SK-N-SH treated with all-trans-retinoic acid at 6 μM for 48 hours (cell line): ENCODE results near the gene TBC1D2B.

Source experiments
- ATAC-seq: fragments of 200-7000 bp; cut with Tn5 transposase; 3 replicates; pipeline ENCODE4 v1.9.1; 2020; ENCODE audit warnings: mild to moderate bottlenecking, moderate library complexity
- ARNTL ChIP-seq: fragments of 450-650 bp; formaldehyde crosslinking; IDR thresholded peaks from 2 replicates; pipeline ENCODE4 v1.5.0; 2020; ENCODE audit warnings: low read depth, mild to moderate bottlenecking, moderate library complexity, borderline replicate concordance
- CSDC2 ChIP-seq: fragments of 250-450 bp; sonication (Bioruptor Pico); IDR thresholded peaks from 2 replicates; pipeline ENCODE4 v1.5.0; 2020; ENCODE audit warnings: mild to moderate bottlenecking, moderate library complexity
- ESRRG ChIP-seq: fragments of 250-450 bp; sonication (Bioruptor Pico); IDR thresholded peaks from 2 replicates; pipeline ENCODE4 v1.6.1; 2021; ENCODE audit warnings: mild to moderate bottlenecking
- GLIS3 ChIP-seq: fragments of 250-450 bp; sonication (Bioruptor Pico); IDR thresholded peaks from 2 replicates; pipeline ENCODE4 v1.5.0; 2020; ENCODE audit warnings: mild to moderate bottlenecking, moderate library complexity
- ISL1 ChIP-seq: fragments of 250-450 bp; sonication (Bioruptor Pico); IDR thresholded peaks from 2 replicates; pipeline ENCODE4 v2.1.2; 2022; ENCODE audit warnings: mild to moderate bottlenecking, moderate library complexity
- OSR1 ChIP-seq: fragments of 250-450 bp; sonication (Bioruptor Pico); IDR thresholded peaks from 2 replicates; pipeline ENCODE4 v1.8.0; 2022; ENCODE audit warnings: moderate library complexity, mild to moderate bottlenecking, inconsistent platforms
- PPARA ChIP-seq: fragments of 250-450 bp; sonication (Bioruptor Pico); IDR thresholded peaks from 2 replicates; pipeline ENCODE4 v1.5.0; 2020; ENCODE audit warnings: mild to moderate bottlenecking, borderline replicate concordance
- RARB ChIP-seq: fragments of 250-450 bp; sonication (Bioruptor Pico); IDR thresholded peaks from 2 replicates; pipeline ENCODE4 v1.8.0; 2021; ENCODE audit warnings: mild to moderate bottlenecking, moderate library complexity
- SNAI2 ChIP-seq: fragments of 250-450 bp; sonication (Bioruptor Pico); IDR thresholded peaks from 2 replicates; pipeline ENCODE4 v1.5.0; 2020; ENCODE audit warnings: mild to moderate bottlenecking, moderate library complexity
- TCF4 ChIP-seq: fragments of 250-450 bp; sonication (Bioruptor Pico); IDR thresholded peaks from 2 replicates; pipeline ENCODE4 v1.8.0; 2021; ENCODE audit warnings: mild to moderate bottlenecking, moderate library complexity, borderline replicate concordance
- TOX ChIP-seq: fragments of 250-450 bp; sonication (Bioruptor Pico); IDR thresholded peaks from 2 replicates; pipeline ENCODE4 v1.8.0; 2021; ENCODE audit warnings: mild to moderate bottlenecking, moderate library complexity, borderline replicate concordance
- ZC3H10 ChIP-seq: fragments of 250-450 bp; sonication (Bioruptor Pico); IDR thresholded peaks from 2 replicates; pipeline ENCODE4 v1.5.1; 2021; ENCODE audit warnings: mild to moderate bottlenecking, moderate library complexity
- ZFP3 ChIP-seq: fragments of 250-450 bp; sonication (Bioruptor Pico); IDR thresholded peaks from 2 replicates; pipeline ENCODE4 v1.5.0; 2020; ENCODE audit warnings: mild to moderate bottlenecking, moderate library complexity
- ZNF565 ChIP-seq: fragments of 450-650 bp; formaldehyde crosslinking; conservative IDR thresholded peaks from 2 replicates; pipeline ENCODE4 v1.5.0; 2020; ENCODE audit warnings: low read depth, mild to moderate bottlenecking, moderate library complexity
- ZNF70 ChIP-seq: fragments of 450-650 bp; formaldehyde crosslinking; IDR thresholded peaks from 2 replicates; pipeline ENCODE4 v1.5.0; 2020; ENCODE audit warnings: mild to moderate bottlenecking, moderate library complexity
- ZNF8 ChIP-seq: fragments of 450-650 bp; formaldehyde crosslinking; IDR thresholded peaks from 2 replicates; pipeline ENCODE4 v1.5.0; 2020; ENCODE audit warnings: mild to moderate bottlenecking, moderate library complexity
- TF ChIP-seq, protein P1 (sequence below): fragments of 250-450 bp; sonication (Bioruptor Pico); IDR thresholded peaks from 2 replicates; pipeline ENCODE4 v1.5.1; 2020; ENCODE audit warnings: low read depth, mild to moderate bottlenecking, moderate library complexity
- TF ChIP-seq, protein P2 (sequence below): fragments of 250-450 bp; sonication (Bioruptor Pico); IDR thresholded peaks from 2 replicates; pipeline ENCODE4 v1.8.0; 2021; ENCODE audit warnings: low read depth, mild to moderate bottlenecking, moderate library complexity, borderline replicate concordance
- TF ChIP-seq, protein P3 (sequence below): fragments of 250-450 bp; sonication (Bioruptor Pico); IDR thresholded peaks from 2 replicates; pipeline ENCODE4 v1.5.1; 2021; ENCODE audit warnings: mild to moderate bottlenecking, moderate library complexity
- TF ChIP-seq, protein P4 (sequence below): fragments of 250-450 bp; sonication (Bioruptor Pico); IDR thresholded peaks from 2 replicates; pipeline ENCODE4 v1.5.0; 2020; ENCODE audit warnings: mild to moderate bottlenecking, moderate library complexity
- TF ChIP-seq, protein P5 (sequence below): fragments of 250-450 bp; sonication (Bioruptor Pico); IDR thresholded peaks from 2 replicates; pipeline ENCODE4 v1.8.0; 2020; ENCODE audit warnings: mild to moderate bottlenecking, moderate library complexity, borderline replicate concordance

Gene TBC1D2B

DNA sequence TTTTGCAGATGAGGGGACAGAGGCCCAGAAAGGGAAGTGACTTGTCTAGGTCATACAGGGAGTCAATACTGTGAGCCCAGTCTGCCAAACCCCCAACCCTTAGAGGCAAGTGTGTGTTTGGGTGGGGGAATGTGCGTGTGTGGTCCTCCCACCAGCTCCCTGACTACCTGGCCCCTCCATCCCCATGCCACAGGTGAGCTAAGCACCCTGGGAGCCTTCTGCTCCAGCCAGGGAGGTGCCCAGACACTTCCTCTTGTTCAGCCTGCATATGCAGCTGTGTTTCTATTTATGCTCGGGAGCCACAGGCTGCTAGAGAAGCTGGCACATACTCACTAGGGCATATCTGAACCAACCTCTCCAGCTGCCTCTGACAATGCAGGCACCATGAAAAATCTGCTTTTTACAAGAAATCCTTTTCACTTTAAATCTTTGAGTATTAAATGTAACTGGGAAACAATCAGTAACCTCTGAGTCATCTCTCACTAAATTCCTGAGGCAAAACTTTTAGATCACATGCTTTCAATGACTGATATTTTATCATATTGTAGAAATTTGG is 20.7 kb downstream of the TBC1D2B start (continued):
- TF ChIP-seq, protein P1, sequence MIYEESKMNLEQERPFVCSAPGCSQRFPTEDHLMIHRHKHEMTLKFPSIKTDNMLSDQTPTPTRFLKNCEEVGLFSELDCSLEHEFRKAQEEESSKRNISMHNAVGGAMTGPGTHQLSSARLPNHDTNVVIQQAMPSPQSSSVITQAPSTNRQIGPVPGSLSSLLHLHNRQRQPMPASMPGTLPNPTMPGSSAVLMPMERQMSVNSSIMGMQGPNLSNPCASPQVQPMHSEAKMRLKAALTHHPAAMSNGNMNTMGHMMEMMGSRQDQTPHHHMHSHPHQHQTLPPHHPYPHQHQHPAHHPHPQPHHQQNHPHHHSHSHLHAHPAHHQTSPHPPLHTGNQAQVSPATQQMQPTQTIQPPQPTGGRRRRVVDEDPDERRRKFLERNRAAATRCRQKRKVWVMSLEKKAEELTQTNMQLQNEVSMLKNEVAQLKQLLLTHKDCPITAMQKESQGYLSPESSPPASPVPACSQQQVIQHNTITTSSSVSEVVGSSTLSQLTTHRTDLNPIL: no peak
- TF ChIP-seq ZC3H10: no peak
- TF ChIP-seq, protein P2, sequence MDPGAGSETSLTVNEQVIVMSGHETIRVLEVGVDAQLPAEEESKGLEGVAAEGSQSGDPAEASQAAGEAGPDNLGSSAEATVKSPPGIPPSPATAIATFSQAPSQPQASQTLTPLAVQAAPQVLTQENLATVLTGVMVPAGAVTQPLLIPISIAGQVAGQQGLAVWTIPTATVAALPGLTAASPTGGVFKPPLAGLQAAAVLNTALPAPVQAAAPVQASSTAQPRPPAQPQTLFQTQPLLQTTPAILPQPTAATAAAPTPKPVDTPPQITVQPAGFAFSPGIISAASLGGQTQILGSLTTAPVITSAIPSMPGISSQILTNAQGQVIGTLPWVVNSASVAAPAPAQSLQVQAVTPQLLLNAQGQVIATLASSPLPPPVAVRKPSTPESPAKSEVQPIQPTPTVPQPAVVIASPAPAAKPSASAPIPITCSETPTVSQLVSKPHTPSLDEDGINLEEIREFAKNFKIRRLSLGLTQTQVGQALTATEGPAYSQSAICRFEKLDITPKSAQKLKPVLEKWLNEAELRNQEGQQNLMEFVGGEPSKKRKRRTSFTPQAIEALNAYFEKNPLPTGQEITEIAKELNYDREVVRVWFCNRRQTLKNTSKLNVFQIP: no peak
- no peak for TF ChIP-seq ZNF70 (CRISPR knock-in tag)
- no peak for TF ChIP-seq TCF4 (CRISPR knock-in tag)
- no peak for TF ChIP-seq ZNF8 (CRISPR knock-in tag)
- TF ChIP-seq ZNF565: no peak
- TF ChIP-seq, protein P3, sequence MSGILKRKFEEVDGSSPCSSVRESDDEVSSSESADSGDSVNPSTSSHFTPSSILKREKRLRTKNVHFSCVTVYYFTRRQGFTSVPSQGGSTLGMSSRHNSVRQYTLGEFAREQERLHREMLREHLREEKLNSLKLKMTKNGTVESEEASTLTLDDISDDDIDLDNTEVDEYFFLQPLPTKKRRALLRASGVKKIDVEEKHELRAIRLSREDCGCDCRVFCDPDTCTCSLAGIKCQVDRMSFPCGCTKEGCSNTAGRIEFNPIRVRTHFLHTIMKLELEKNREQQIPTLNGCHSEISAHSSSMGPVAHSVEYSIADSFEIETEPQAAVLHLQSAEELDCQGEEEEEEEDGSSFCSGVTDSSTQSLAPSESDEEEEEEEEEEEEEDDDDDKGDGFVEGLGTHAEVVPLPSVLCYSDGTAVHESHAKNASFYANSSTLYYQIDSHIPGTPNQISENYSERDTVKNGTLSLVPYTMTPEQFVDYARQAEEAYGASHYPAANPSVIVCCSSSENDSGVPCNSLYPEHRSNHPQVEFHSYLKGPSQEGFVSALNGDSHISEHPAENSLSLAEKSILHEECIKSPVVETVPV (CRISPR knock-in tag): no peak
- TF ChIP-seq SNAI2 (CRISPR knock-in tag): no peak
- TF ChIP-seq ZFP3: no peak

DNA sequence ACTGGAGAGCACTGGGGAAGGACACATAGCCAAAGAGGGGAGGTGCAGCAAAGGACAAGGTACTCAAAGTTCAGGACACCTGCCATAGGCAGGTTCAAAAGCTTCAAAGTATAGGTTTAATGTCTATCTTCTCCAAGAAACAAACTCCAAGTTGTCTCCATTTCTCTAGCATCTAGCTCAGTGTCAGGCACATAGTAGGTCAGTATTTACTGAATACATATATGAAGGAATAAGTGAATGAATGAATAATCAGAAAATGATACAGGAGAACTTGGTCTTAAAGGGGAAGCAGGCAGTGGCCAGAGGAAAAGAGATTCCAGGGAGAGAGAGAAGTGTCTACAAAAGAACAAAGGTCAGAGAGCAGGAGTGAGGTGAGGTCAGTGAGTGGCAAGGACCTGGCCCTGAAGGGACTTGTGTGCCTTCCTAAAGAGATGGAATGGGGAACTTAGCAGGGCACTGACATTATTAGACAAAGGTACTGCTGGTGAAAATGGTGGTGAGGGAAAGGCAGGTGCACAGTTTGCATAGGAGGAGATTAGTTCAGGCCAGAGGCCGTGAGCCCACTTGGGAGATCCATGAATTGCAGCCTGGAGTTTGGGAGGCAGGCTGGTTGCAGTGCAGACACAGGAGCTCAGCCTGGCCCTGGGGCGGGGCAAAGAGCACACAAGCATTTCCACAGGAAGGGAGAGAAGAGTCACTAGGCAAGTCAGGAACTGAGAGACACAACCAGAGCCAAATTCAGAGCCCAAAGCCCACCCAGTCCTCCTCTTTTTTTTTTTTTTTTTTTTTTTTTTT is 21.4 kb downstream of the TBC1D2B start:
- ATAC-seq: peak; percentile 74
- TF ChIP-seq ARNTL (no peak), ZNF8 (CRISPR knock-in tag) (no peak), ESRRG (no peak), PPARA (CRISPR knock-in tag) (no peak), ISL1 (CRISPR knock-in tag) (no peak), GLIS3 (CRISPR knock-in tag) (no peak), ZC3H10 (no peak), ZNF70 (CRISPR knock-in tag) (no peak), ZFP3 (no peak), OSR1 (CRISPR knock-in tag) (no peak), TOX (CRISPR knock-in tag) (no peak), CSDC2 (CRISPR knock-in tag) (no peak), RARB (CRISPR knock-in tag) (no peak)
- TF ChIP-seq, protein P4, sequence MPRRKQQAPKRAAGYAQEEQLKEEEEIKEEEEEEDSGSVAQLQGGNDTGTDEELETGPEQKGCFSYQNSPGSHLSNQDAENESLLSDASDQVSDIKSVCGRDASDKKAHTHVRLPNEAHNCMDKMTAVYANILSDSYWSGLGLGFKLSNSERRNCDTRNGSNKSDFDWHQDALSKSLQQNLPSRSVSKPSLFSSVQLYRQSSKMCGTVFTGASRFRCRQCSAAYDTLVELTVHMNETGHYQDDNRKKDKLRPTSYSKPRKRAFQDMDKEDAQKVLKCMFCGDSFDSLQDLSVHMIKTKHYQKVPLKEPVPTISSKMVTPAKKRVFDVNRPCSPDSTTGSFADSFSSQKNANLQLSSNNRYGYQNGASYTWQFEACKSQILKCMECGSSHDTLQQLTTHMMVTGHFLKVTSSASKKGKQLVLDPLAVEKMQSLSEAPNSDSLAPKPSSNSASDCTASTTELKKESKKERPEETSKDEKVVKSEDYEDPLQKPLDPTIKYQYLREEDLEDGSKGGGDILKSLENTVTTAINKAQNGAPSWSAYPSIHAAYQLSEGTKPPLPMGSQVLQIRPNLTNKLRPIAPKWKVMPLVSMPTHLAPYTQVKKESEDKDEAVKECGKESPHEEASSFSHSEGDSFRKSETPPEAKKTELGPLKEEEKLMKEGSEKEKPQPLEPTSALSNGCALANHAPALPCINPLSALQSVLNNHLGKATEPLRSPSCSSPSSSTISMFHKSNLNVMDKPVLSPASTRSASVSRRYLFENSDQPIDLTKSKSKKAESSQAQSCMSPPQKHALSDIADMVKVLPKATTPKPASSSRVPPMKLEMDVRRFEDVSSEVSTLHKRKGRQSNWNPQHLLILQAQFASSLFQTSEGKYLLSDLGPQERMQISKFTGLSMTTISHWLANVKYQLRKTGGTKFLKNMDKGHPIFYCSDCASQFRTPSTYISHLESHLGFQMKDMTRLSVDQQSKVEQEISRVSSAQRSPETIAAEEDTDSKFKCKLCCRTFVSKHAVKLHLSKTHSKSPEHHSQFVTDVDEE: no peak
- TF ChIP-seq, protein P5, sequence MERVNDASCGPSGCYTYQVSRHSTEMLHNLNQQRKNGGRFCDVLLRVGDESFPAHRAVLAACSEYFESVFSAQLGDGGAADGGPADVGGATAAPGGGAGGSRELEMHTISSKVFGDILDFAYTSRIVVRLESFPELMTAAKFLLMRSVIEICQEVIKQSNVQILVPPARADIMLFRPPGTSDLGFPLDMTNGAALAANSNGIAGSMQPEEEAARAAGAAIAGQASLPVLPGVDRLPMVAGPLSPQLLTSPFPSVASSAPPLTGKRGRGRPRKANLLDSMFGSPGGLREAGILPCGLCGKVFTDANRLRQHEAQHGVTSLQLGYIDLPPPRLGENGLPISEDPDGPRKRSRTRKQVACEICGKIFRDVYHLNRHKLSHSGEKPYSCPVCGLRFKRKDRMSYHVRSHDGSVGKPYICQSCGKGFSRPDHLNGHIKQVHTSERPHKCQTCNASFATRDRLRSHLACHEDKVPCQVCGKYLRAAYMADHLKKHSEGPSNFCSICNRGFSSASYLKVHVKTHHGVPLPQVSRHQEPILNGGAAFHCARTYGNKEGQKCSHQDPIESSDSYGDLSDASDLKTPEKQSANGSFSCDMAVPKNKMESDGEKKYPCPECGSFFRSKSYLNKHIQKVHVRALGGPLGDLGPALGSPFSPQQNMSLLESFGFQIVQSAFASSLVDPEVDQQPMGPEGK (CRISPR knock-in tag): no peak
- TF ChIP-seq, protein P2: no peak
